Osteoblast (primary cell): ENCODE results near the gene PPP1R14B. TPM values are rescaled to one million over a fixed set of nuclear protein-coding genes. Genes with fewer than 3 reads are reported as not detected.

ENCODE experiments used
- DNase-seq: peaks from one replicate; pipeline ENCODE4 v3.0.0; 2011; ENCODE audit warnings: low spot score, mixed read lengths; ENCODE audit not compliant: insufficient read length; ENCODE audit errors: missing footprints
- H2AFZ ChIP-seq: 2 replicates; pipeline ENCODE4 v1.6.0; 2011; ENCODE audit warnings: mild to moderate bottlenecking, low read length
- H3K27ac ChIP-seq: 2 replicates; pipeline ENCODE4 v1.5.1; 2011; ENCODE audit warnings: mild to moderate bottlenecking, low read depth, low read length, moderate library complexity
- H3K27me3 ChIP-seq: 2 replicates; pipeline ENCODE4 v1.6.0; 2012; ENCODE audit warnings: mild to moderate bottlenecking, control low read depth, inconsistent platforms, low read length, moderate library complexity; ENCODE audit not compliant: insufficient read depth
- H3K36me3 ChIP-seq: 2 replicates; pipeline ENCODE4 v1.5.1; 2011; ENCODE audit warnings: mild to moderate bottlenecking, low read length, control low read depth, moderate library complexity; ENCODE audit not compliant: insufficient read depth
- H3K4me1 ChIP-seq: 2 replicates; pipeline ENCODE4 v1.5.1; 2011; ENCODE audit warnings: mild to moderate bottlenecking, low read length, control low read depth, moderate library complexity; ENCODE audit not compliant: insufficient read depth
- H3K4me2 ChIP-seq: 2 replicates; pipeline ENCODE4 v1.6.0; 2011; ENCODE audit warnings: mild to moderate bottlenecking, low read length; ENCODE audit not compliant: insufficient read depth
- H3K4me3 ChIP-seq: fragments of 200-600 bp; sonication (generic); 3 replicates; pipeline ENCODE4 v1.5.1; 2012; ENCODE audit warnings: mild to moderate bottlenecking, low read length, inconsistent platforms; ENCODE audit not compliant: insufficient read depth
- H3K79me2 ChIP-seq: 2 replicates; pipeline ENCODE4 v1.6.0; 2012; ENCODE audit warnings: mild to moderate bottlenecking, low read length, control low read depth, inconsistent platforms; ENCODE audit not compliant: insufficient read depth
- H3K9me3 ChIP-seq: 2 replicates; pipeline ENCODE4 v1.5.1; 2011; ENCODE audit warnings: low read depth, low read length, control low read depth
- H4K20me1 ChIP-seq: 2 replicates; pipeline ENCODE4 v1.6.0; 2012; ENCODE audit warnings: mild to moderate bottlenecking, low read length, control low read depth; ENCODE audit not compliant: insufficient read depth
- total RNA-seq: library from RNA; depleted of rRNA; stranded (reverse); fragments of >200 nt; gene quantifications from 2 replicates; pipeline ENCODE4 v1.2.3, GENCODE V29; 2012
- TF ChIP-seq, protein P1 (sequence below): IDR thresholded peaks from 2 replicates; pipeline ENCODE4 v1.5.1; 2011; ENCODE audit warnings: mild to moderate bottlenecking, low read depth, low read length, moderate library complexity; ENCODE audit errors: extremely low read depth

The PPP1R14B gene
- total RNA-seq, 1 donor, result 136 TPM

DNA sequence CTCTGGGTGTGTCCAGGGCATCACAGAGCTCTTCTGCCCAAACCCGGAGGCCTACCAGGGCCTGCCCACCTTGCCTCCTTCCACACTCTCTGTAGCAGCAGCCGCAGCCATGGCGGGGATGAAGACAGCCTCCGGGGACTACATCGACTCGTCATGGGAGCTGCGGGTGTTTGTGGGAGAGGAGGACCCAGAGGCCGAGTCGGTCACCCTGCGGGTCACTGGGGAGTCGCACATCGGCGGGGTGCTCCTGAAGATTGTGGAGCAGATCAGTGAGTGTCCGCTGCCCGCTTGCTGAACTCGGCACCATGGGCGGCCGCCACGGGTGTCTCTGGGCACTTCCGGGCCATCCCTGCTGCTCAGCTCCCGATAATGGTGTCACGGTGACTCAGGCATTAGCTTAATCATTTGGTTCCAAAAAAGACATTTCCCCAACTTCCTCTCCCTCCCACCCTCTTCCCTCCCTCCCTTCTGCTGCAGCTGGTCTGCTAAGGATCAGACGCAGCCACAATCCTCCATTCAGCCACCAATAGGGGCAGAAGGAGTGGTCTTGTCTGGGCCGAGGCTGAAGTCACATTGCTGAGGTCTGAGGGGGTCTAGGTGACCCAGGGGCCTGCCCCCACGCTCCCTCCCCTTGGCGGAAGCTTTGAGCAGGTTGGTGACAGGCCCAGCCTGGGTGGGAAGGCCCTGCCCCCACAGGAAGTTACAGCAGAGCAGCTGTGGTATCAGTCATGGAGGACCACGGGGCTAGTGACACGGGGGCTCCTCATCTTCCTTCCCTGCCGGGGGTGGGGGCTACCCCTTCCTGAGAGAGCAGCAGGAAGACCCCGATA, 39.3 kb downstream of the PPP1R14B start:
- DNase-seq, result peak; percentile 97
- Histone ChIP-seq H3K4me3 (peak overlapping the region; percentile 33), H3K36me3 (peaks cover 28% of the 10 kb centered on the region), H3K27me3 (no peaks in the 10 kb centered on the region), H3K9me3 (no peaks in the 10 kb centered on the region), H3K27ac (peak overlapping the region; percentile 77), H2AFZ (peak overlapping the region; percentile 49), H3K4me1 (peaks cover 10% of the 10 kb centered on the region), H3K4me2 (peak overlapping the region; percentile 36), H4K20me1 (no peaks in the 10 kb centered on the region), H3K79me2 (no peaks in the 10 kb centered on the region)
- TF ChIP-seq, protein P1, sequence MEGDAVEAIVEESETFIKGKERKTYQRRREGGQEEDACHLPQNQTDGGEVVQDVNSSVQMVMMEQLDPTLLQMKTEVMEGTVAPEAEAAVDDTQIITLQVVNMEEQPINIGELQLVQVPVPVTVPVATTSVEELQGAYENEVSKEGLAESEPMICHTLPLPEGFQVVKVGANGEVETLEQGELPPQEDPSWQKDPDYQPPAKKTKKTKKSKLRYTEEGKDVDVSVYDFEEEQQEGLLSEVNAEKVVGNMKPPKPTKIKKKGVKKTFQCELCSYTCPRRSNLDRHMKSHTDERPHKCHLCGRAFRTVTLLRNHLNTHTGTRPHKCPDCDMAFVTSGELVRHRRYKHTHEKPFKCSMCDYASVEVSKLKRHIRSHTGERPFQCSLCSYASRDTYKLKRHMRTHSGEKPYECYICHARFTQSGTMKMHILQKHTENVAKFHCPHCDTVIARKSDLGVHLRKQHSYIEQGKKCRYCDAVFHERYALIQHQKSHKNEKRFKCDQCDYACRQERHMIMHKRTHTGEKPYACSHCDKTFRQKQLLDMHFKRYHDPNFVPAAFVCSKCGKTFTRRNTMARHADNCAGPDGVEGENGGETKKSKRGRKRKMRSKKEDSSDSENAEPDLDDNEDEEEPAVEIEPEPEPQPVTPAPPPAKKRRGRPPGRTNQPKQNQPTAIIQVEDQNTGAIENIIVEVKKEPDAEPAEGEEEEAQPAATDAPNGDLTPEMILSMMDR, result no peak

DNA sequence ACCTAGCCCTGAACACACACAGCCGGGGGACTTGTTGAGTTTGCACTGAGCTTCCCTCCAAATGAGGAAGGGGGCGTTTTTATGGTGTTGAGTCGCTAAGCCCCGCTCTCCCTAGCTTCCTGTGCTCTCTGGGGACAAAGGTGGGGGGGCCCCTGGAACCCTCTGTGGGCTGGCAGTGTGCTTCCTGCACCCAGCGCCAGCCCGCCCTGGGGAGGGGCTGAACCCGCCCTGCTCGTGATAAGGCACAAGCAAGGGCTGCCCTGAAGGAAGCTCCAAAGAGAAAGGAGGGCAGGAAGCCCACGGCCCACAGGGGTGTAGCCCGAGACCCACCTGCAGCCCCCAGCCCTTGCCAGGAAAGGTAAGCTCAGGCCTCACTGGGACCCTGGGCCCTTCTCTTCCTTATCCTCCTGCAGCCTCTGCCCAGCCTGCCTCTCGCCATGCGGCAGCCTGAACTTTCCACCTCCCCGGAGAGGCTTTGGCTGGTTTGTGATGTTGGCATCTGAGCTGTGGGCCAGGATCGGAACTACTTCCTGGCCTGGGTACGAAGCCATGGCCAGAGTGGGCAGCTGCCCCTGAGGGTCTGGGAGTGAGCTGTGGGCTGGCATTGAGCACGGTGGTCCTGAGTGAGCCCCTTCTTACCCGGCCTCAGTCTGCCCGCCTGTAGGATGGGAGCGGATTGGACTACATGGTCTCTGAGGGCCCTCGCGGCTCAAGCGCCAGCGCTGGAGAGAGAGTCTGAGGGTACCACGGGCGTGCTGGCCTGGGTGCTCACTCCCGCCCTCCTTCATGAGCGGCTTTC, 40.1 kb downstream of the PPP1R14B start, which contains the start of gene FERMT3:
FERMT3 (plus strand) TSS at position 265 of the 799 bp plus-strand sequence. CDS start 644 bp downstream, outside the sequence.
- TF ChIP-seq, protein P1, result no peak
- Histone ChIP-seq H2AFZ (peak within 1 kb of the TSS; percentile 49), H3K36me3 (peaks cover 33% of the 10 kb centered on the region), H3K9me3 (no peaks in the 10 kb centered on the region), H4K20me1 (no peaks in the 10 kb centered on the region), H3K4me1 (peaks cover 10% of the 10 kb centered on the region), H3K27ac (peak within 1 kb of the TSS; percentile 77), H3K4me3 (no peak within 1 kb of the TSS), H3K4me2 (peak within 1 kb of the TSS; percentile 36), H3K79me2 (no peaks in the 10 kb centered on the region), H3K27me3 (no peaks in the 10 kb centered on the region)
- DNase-seq, result peak; percentile 31

DNA sequence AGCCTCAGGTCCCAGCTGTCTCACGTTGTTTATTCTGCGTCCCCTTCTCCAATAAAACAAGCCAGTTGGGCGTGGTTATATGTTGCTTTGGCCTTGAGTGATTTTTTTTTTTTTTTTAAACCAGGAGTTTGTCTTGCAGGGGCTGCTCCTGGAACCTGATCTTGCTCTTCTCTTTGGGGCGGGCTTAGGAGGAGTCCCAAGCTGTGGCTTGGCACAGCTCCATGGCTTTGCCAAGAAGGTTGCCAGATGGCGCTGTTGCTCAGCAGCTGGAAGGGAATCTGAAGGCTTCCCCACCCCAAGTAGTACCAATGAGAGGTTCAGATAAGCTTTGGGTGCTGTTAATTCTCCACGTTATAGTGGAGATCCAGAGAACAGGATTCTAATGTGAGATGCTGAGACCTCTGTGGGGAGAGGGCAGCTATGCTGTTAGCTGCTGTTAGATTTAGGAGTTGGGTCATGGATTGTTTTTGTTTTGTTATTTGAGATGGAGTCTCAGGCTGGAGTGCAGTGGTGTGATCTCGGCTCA, 42.2 kb downstream of the PPP1R14B start:
- peaks cover 10% of the 10 kb centered on the region for H3K4me1 ChIP-seq
- TF ChIP-seq, protein P1, result peak; percentile 90
- no peak overlapping the region for H2AFZ ChIP-seq
- no peaks in the 10 kb centered on the region for H3K9me3 ChIP-seq
- no peak overlapping the region for H3K27ac ChIP-seq
- DNase-seq, result peak; percentile 99
- peaks cover 55% of the 10 kb centered on the region for H3K36me3 ChIP-seq
- peaks cover 3% of the 10 kb centered on the region for H4K20me1 ChIP-seq
- H3K27me3 ChIP-seq, result no peaks in the 10 kb centered on the region
- no peak overlapping the region for H3K4me3 ChIP-seq
- no peaks in the 10 kb centered on the region for H3K79me2 ChIP-seq
- no peak overlapping the region for H3K4me2 ChIP-seq

DNA sequence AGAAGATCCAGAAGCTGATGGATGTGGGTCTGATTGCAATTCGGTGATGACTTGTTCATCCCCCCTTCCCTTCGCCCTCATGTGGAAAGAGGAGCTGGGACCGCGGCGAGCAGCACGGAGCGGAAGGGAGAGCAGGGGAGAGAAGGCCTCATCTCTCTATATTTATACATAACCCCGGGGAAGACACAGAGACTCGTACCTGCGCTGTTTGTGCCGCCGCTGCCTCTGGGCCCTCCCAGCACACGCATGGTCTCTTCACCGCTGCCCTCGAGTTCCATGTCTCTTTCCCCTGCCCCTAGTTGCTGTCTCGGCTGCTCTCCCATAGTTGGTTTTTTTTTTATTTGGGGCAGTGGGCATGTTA, 42.7 kb downstream of the PPP1R14B start:
- no peaks in the 10 kb centered on the region for H3K79me2 ChIP-seq
- H3K27me3 ChIP-seq, result no peaks in the 10 kb centered on the region
- no peak overlapping the region for H2AFZ ChIP-seq
- peaks cover 3% of the 10 kb centered on the region for H4K20me1 ChIP-seq
- H3K36me3 ChIP-seq, result peaks cover 55% of the 10 kb centered on the region
- H3K9me3 ChIP-seq, result no peaks in the 10 kb centered on the region
- TF ChIP-seq, protein P1, result no peak
- H3K27ac ChIP-seq, result no peak overlapping the region
- H3K4me3 ChIP-seq, result no peak overlapping the region
- peaks cover 10% of the 10 kb centered on the region for H3K4me1 ChIP-seq
- no peak overlapping the region for H3K4me2 ChIP-seq
- DNase-seq, result peak; percentile 79
